Measurements from ENCODE around the gene TPRX1. TPM values are rescaled to one million over a fixed set of nuclear protein-coding genes. Genes with fewer than 3 reads are reported as not detected.

Gene TPRX1
- total RNA-seq, 1 donor from 2014 or later = not detected

DNA sequence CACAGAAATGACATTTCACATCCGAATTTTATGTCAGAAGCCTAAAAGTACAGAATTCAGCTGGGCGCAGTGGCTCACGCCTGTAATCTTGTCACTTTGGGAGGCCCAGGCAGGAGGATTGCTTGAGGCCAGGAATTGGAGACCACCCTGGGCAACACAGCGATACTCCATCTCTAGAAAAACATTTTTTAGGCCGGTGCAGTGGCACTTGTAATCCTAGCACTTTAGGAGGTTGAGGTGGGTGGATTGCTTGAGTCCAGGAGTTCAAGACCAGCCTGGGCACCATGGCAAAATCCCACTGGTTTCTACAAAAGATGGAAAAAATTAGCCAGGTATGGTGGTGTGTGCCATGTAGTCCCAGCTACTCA is 43.7 kb downstream of the TPRX1 start:
- H3K27me3 ChIP-seq (ENCODE audit: low read depth) = no peaks in the 10 kb centered on the region
- H3K9me3 ChIP-seq (replicated peaks) = peaks cover 5% of the 10 kb centered on the region
- peaks cover 47% of the 10 kb centered on the region for H3K36me3 ChIP-seq
- H3K27ac ChIP-seq (replicated peaks) = no peak overlapping the region
- TF ChIP-seq, protein P1, sequence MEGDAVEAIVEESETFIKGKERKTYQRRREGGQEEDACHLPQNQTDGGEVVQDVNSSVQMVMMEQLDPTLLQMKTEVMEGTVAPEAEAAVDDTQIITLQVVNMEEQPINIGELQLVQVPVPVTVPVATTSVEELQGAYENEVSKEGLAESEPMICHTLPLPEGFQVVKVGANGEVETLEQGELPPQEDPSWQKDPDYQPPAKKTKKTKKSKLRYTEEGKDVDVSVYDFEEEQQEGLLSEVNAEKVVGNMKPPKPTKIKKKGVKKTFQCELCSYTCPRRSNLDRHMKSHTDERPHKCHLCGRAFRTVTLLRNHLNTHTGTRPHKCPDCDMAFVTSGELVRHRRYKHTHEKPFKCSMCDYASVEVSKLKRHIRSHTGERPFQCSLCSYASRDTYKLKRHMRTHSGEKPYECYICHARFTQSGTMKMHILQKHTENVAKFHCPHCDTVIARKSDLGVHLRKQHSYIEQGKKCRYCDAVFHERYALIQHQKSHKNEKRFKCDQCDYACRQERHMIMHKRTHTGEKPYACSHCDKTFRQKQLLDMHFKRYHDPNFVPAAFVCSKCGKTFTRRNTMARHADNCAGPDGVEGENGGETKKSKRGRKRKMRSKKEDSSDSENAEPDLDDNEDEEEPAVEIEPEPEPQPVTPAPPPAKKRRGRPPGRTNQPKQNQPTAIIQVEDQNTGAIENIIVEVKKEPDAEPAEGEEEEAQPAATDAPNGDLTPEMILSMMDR (IDR thresholded peaks at IDR 0.05; ENCODE audit: borderline replicate concordance) = no peak
- intact Hi-C loops (cut with micrococcal nuclease) = no loop called here
- peaks cover 10% of the 10 kb centered on the region for H3K4me1 ChIP-seq
- DNase-seq = no peak
- H3K4me3 ChIP-seq = no peak overlapping the region

DNA sequence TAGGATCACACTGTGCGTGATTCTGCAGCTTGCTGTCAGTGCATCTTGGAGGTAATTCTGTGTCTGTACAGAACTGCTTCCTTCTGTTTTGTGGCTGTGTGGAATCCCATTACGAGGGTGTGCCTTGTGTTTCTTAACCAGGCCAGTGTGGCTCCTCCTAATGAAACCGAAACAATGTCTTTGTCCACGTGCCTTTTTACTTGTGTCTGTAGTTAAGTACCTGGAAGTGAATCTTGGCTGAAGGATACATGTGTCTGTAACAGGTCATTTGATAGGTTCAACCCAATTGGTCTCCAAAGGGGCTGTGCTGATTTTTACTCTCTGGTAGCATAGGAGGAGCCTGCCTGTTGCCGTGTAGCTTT is 45.9 kb downstream of the TPRX1 start:
- TF ChIP-seq, protein P1 (IDR thresholded peaks at IDR 0.05; ENCODE audit: borderline replicate concordance) = no peak
- intact Hi-C loops (cut with micrococcal nuclease) = no loop called here
- Histone ChIP-seq H3K4me1 (peaks cover 9% of the 10 kb centered on the region), H3K4me3 (no peak overlapping the region), H3K9me3 (replicated peaks) (peaks cover 5% of the 10 kb centered on the region), H3K27me3 (ENCODE audit: low read depth) (no peaks in the 10 kb centered on the region), H3K36me3 (peaks cover 68% of the 10 kb centered on the region), H3K27ac (replicated peaks) (no peak overlapping the region)
- no peak for DNase-seq

DNA sequence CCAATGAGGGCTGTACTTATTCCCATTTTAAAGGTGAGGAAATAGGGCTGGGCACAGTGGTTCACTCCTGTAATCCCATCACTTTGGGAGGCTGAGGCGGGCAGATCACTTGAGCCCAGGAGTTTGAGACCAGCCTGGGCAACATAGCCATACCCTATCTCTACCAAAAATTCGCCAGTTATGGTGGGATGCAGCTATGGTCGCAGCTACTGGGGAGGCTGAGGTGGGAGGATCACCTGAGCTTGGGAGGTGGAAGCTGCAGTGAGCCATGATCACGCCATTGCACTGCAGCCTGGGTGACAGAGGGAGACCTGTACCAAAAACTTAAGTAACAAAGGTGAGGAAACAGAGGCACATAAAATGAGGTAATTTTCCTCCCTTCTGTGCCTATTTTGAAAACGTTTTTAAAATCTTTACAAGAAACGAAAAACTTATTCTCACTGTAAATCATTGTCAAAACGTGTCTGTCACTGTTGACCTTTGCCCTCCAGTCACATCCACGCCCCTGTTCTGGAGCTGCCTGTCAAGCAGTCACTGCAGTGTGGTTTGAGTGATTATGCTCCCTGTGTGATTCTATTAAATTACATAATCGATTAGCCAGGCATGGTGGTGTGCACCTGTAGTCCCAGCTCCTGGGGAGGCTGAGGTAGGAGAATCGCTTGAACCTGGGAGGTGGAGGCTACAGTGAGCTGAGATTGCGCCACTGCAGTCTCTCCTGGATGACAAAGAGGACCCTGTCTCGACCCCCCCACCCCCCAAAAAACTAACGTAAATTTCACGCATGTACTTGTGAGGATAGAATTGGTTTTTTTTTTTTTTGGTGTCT is 46.5 kb downstream of the TPRX1 start:
- intact Hi-C loops (cut with micrococcal nuclease) = no loop called here
- TF ChIP-seq, protein P1 (IDR thresholded peaks at IDR 0.05; ENCODE audit: borderline replicate concordance) = no peak
- no peak overlapping the region for H3K4me3 ChIP-seq
- H3K9me3 ChIP-seq (replicated peaks) = peaks cover 5% of the 10 kb centered on the region
- H3K36me3 ChIP-seq = peaks cover 74% of the 10 kb centered on the region
- no peaks in the 10 kb centered on the region for H3K27me3 ChIP-seq (ENCODE audit: low read depth)
- peaks cover 5% of the 10 kb centered on the region for H3K4me1 ChIP-seq
- H3K27ac ChIP-seq (replicated peaks) = peak overlapping the region; percentile 16
- no peak for DNase-seq

DNA sequence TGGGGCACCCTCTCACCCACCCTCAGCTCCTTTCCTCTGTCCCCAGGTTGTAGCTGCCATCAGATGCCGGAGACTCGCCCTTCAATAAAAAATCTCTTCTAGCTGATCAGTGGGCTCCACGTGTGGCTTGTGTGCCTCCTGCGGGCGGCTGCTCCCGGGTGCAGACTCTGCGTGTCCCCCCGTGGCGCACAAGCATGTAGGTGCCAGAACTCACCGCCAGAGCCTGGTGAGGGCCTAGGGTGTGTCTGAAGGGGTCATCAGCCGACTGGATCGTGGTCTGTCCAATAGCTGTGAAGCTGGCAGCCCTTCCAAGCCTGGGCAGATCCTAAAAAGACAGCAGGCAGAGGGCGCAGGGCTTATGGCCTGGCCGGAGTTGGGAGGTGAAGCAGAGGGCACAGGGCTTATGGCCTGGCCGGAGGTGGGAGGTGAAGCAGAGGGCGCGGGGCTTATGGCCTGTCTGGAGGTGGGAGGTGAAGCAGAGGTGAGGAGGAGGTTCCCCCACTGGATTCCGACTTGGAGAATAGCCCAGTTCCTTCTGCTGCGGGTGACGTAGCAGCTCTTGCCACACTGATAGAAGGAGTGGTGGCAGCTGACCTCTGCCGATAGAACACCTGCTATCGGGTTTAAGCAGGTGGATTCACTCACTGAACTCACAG is 47.3 kb downstream of the TPRX1 start:
- H3K4me3 ChIP-seq = no peak overlapping the region
- no peaks in the 10 kb centered on the region for H3K27me3 ChIP-seq (ENCODE audit: low read depth)
- no peaks in the 10 kb centered on the region for H3K4me1 ChIP-seq
- intact Hi-C loops (cut with micrococcal nuclease) = no loop called here
- H3K36me3 ChIP-seq = peaks cover 82% of the 10 kb centered on the region
- H3K27ac ChIP-seq (replicated peaks) = peak overlapping the region; percentile 16
- TF ChIP-seq, protein P1 (IDR thresholded peaks at IDR 0.05; ENCODE audit: borderline replicate concordance) = no peak
- H3K9me3 ChIP-seq (replicated peaks) = peaks cover 5% of the 10 kb centered on the region
- DNase-seq = no peak

DNA sequence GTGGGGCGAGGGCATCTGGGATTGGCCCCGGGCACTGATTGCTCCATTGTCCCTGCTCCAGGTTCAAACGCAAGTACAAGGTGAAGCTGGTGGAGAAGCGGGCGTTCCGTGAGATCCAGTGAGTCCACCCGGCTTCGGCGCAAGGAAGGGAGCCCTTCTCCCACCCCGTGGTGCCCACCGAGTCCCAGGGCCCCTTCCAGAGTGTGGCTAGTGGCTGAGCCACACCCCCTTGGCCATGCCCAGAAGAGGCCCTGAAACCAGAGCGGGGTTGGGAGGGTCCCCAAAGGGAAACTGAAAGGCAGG is 47.8 kb downstream of the TPRX1 start:
- peaks cover 5% of the 10 kb centered on the region for H3K9me3 ChIP-seq (replicated peaks)
- H3K4me3 ChIP-seq = no peak overlapping the region
- peaks cover 87% of the 10 kb centered on the region for H3K36me3 ChIP-seq
- TF ChIP-seq, protein P1 (IDR thresholded peaks at IDR 0.05; ENCODE audit: borderline replicate concordance) = no peak
- H3K4me1 ChIP-seq = no peaks in the 10 kb centered on the region
- intact Hi-C loops (cut with micrococcal nuclease) = no loop called here
- DNase-seq = no peak
- no peaks in the 10 kb centered on the region for H3K27me3 ChIP-seq (ENCODE audit: low read depth)
- no peak overlapping the region for H3K27ac ChIP-seq (replicated peaks)

Measured in left ventricle myocardium inferior (tissue), 1 donor.